Naive thymus-derived CD4-positive, alpha-beta T cell (primary cell): ENCODE data around the gene SSNA1. TPM values are rescaled to one million over a fixed set of nuclear protein-coding genes. Genes with fewer than 3 reads are reported as not detected.

Experiments used
- ATAC-seq: fragments of 150-1000 bp; cut with Tn5 transposase; 2 replicates; pipeline ENCODE4 v1.10.0; 2021; ENCODE audit warnings: mild to moderate bottlenecking, moderate library complexity
- CTCF ChIA-PET: fragments of 350-600 bp; sonication (Branson Sonifier 250); formaldehyde crosslinking; loops from one replicate; lab custom pipeline; 2021; ENCODE audit warnings: antibody characterized with exemption; lab: Charles Lee
- POLR2A ChIA-PET: fragments of 350-600 bp; sonication (Branson Sonifier 250); formaldehyde crosslinking; loops from one replicate; lab custom pipeline; 2021; ENCODE audit warnings: antibody characterized with exemption, inconsistent platforms; lab: Charles Lee
- DNase-seq, 9 donors: peaks; one replicate each; pipeline versions ENCODE4 v3.0.0 to v3.0.0-alpha.2; 2020 to 2022; ENCODE audit warnings: mixed read lengths in 1 of 9
- H3K27ac ChIP-seq: one replicate; pipeline ENCODE4 v1.7.0; 2013; ENCODE audit warnings: mild to moderate bottlenecking, low read depth, low read length, moderate library complexity
- H3K27me3 ChIP-seq, 2 donors: one replicate each; pipeline ENCODE4 v1.7.0; 2013; ENCODE audit warnings: low read length in 2 of 2, mild to moderate bottlenecking in 2 of 2, moderate library complexity in 2 of 2; ENCODE audit not compliant: control insufficient read depth in 2 of 2, insufficient read depth in 2 of 2
- H3K36me3 ChIP-seq, 3 experiments: 1 replicate in 2 of 3; 2 replicates in 1 of 3; pipeline ENCODE4 v1.7.0; 2013; ENCODE audit warnings: low read length in 3 of 3, mild to moderate bottlenecking in 3 of 3, moderate library complexity in 1 of 3; ENCODE audit not compliant: insufficient read depth in 3 of 3, control insufficient read depth in 2 of 3
- H3K4me1 ChIP-seq, 2 donors: one replicate each; pipeline ENCODE4 v1.7.0; 2013; ENCODE audit warnings: low read length in 2 of 2, mild to moderate bottlenecking in 2 of 2, moderate library complexity in 1 of 2; ENCODE audit not compliant: control insufficient read depth in 2 of 2, insufficient read depth in 2 of 2
- H3K4me3 ChIP-seq: 2 replicates; pipeline ENCODE4 v1.7.0; 2013; ENCODE audit warnings: mild to moderate bottlenecking, low read length
- H3K9me3 ChIP-seq, 3 experiments: 1 replicate in 2 of 3; 2 replicates in 1 of 3; pipeline ENCODE4 v1.7.0; 2013; ENCODE audit warnings: low read length in 3 of 3; ENCODE audit not compliant: control insufficient read depth in 2 of 3
- H3K27ac Mint-ChIP-seq, 9 donors: one replicate each; pipeline ENCODE4 v1.8.0; 2020 to 2022; ENCODE audit warnings: mixed read lengths in 9 of 9, mild to moderate bottlenecking in 8 of 9, moderate library complexity in 5 of 9, inconsistent platforms in 2 of 9
- H3K27me3 Mint-ChIP-seq, 5 donors: one replicate each; pipeline ENCODE4 v1.8.0; 2021 to 2022; ENCODE audit warnings: mixed read lengths in 5 of 5, mild to moderate bottlenecking in 1 of 5
- H3K36me3 Mint-ChIP-seq, 5 donors: one replicate each; pipeline ENCODE4 v1.8.0; 2020 to 2022; ENCODE audit warnings: mixed read lengths in 5 of 5, mild to moderate bottlenecking in 3 of 5, inconsistent platforms in 1 of 5
- H3K4me1 Mint-ChIP-seq, 7 donors: one replicate each; pipeline ENCODE4 v1.8.0; 2020 to 2022; ENCODE audit warnings: mixed read lengths in 7 of 7, mild to moderate bottlenecking in 3 of 7, inconsistent platforms in 1 of 7
- H3K4me3 Mint-ChIP-seq, 10 donors: one replicate each; pipeline ENCODE4 v1.8.0; 2020 to 2022; ENCODE audit warnings: mild to moderate bottlenecking in 10 of 10, mixed read lengths in 10 of 10, moderate library complexity in 6 of 10, inconsistent platforms in 2 of 10
- H3K9me3 Mint-ChIP-seq, 11 donors: one replicate each; pipeline ENCODE4 v1.8.0; 2020 to 2022; ENCODE audit warnings: mixed read lengths in 11 of 11, mild to moderate bottlenecking in 4 of 11, inconsistent platforms in 1 of 11, moderate library complexity in 1 of 11
- intact Hi-C, 2 donors: fragments of 100-400 bp; cut with micrococcal nuclease; formaldehyde crosslinking; loops; one replicate each; pipeline ENCODE4 v1.15.1; 2023
- polyA plus RNA-seq, 2 donors: library from polyadenylated mRNA; unstranded; fragments of 300-500 nt; fragmentation: Illumina TruSeq; gene quantifications; one replicate each; pipeline ENCODE4 v1.2.3, GENCODE V29; 2021
- total RNA-seq, 6 experiments: library from RNA in 5 of 6; stranded (reverse) in 5 of 6; gene quantifications; 1 replicate in 5 of 6; 2 replicates in 1 of 6; pipeline ENCODE4 v1.2.3 and lab custom pipeline; 2021 to 2026

The SSNA1 gene
- total and polyA plus RNA-seq, 7 experiments from 2014 or later = 37.9 to 133 (median 47.0) TPM

DNA sequence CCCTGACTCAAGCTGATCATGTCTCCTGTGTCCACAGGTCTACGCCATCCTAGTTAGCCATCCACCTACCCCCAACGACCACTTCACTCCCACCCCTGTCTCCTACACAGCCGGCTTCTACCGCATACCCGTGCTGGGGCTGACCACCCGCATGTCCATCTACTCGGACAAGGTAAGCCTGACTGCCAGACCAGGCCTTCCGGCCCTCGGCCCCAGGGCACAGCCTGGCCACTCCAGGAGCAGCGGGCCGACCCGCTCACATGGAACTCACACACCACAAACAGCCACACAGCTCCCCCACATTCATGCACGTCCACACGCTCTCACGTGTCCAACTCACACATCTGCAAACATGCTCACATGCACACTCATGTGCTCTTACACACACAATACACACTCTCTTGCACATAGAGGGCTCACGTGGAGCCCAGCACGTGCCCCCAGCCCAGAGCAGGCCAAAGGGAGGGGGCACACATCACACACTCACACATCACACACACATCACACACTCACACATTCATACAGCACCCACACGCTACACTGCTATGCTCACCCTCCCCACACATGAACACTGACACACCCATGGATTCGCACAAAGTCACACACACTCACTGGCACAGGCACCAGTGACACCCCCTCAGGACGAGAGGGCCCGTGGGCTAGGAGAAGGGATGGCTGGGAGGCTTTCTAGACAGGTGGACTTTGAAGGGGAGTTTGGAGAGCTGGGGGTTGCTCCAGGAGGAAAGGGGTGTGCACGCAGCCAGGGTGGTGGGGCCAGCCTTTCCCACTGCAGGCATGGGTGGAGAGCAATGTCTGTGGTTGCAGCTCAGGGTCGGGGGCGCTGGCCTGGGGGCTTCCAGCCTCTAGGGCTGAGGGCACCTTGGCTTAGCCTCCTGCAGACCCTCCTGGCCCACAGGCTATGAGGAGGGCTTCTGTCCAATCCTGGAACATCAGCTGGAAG lies 46.2 kb upstream of the SSNA1 start:
- DNase-seq (no peak), ATAC-seq (no peak)
- no peak overlapping the region for H3K4me3 ChIP-seq
- Mint-ChIP-seq H3K27me3 (peaks cover 32 to 47% (median 42%) of the 10 kb centered on the region in 5 donors), H3K27ac (peak overlapping the region in 2 of 9 donors; percentile 4 to 67), H3K36me3 (no peaks in the 10 kb centered on the region), H3K9me3 (peaks cover 0 to 6% (median 0%) of the 10 kb centered on the region in 11 donors), H3K4me3 (no peak overlapping the region), H3K4me1 (peaks cover 0 to 6% (median 4%) of the 10 kb centered on the region in 7 donors)
- ChIA-PET POLR2A (interaction anchor here (0.5 kb wide), 1 partner anchor 17 kb away, joined by 3 read pairs; no protein-coding TSS in a partner anchor), CTCF (no interaction called here)
- H3K9me3 ChIP-seq = no peaks in the 10 kb centered on the region
- H3K4me1 ChIP-seq = no peaks in the 10 kb centered on the region
- peaks cover 5 to 24% of the 10 kb centered on the region in 2 donors for H3K27me3 ChIP-seq
- no peaks in the 10 kb centered on the region for H3K36me3 ChIP-seq
- intact Hi-C loops = no loop called here
- H3K27ac ChIP-seq = no peak overlapping the region

- H3K9me3 ChIP-seq = no peaks in the 10 kb centered on the region
- intact Hi-C loops = no loop called here
- Mint-ChIP-seq H3K4me3 (no peak overlapping the region), H3K36me3 (no peaks in the 10 kb centered on the region), H3K27me3 (peaks cover 22 to 43% (median 32%) of the 10 kb centered on the region in 5 donors), H3K4me1 (peaks cover 0 to 5% (median 4%) of the 10 kb centered on the region in 7 donors), H3K27ac (no peak overlapping the region), H3K9me3 (peaks cover 0 to 6% (median 0%) of the 10 kb centered on the region in 11 donors)
- DNase-seq = peak in 1 of 9 donors; percentile 2
- H3K4me3 ChIP-seq = no peak overlapping the region
- no peak overlapping the region for H3K27ac ChIP-seq
- no peaks in the 10 kb centered on the region for H3K4me1 ChIP-seq
- H3K36me3 ChIP-seq = no peaks in the 10 kb centered on the region
- no peak for ATAC-seq
- peaks cover 2 to 16% of the 10 kb centered on the region in 2 donors for H3K27me3 ChIP-seq
- ChIA-PET POLR2A (no interaction called here), CTCF (no interaction called here)
Observed at GRCh38 chr9:137143459-137143858, 45.0 kb upstream of the SSNA1 start.

- Mint-ChIP-seq H3K4me1 (peaks cover 0 to 3% (median 0%) of the 10 kb centered on the region in 7 donors), H3K9me3 (peaks cover 0 to 2% (median 0%) of the 10 kb centered on the region in 11 donors), H3K36me3 (no peaks in the 10 kb centered on the region), H3K4me3 (no peak overlapping the region), H3K27ac (no peak overlapping the region), H3K27me3 (peaks cover 12 to 28% (median 16%) of the 10 kb centered on the region in 5 donors)
- H3K36me3 ChIP-seq = no peaks in the 10 kb centered on the region
- H3K27ac ChIP-seq = no peak overlapping the region
- ATAC-seq (no peak), DNase-seq (peak in 1 of 9 donors; percentile 2)
- H3K27me3 ChIP-seq = peaks cover 1 to 5% of the 10 kb centered on the region in 2 donors
- H3K4me3 ChIP-seq = no peak overlapping the region
- H3K9me3 ChIP-seq = no peaks in the 10 kb centered on the region
- ChIA-PET CTCF (no interaction called here), POLR2A (no interaction called here)
- intact Hi-C loops = no loop called here
- no peaks in the 10 kb centered on the region for H3K4me1 ChIP-seq
Observed at GRCh38 chr9:137145731-137146526, 42.5 kb upstream of the SSNA1 start.

GRCh38 chr9:137146527-137146918 lies 42.0 kb upstream of the SSNA1 start:
- ChIA-PET CTCF (no interaction called here), POLR2A (no interaction called here)
- H3K27ac Mint-ChIP-seq = no peak overlapping the region
- no peaks in the 10 kb centered on the region for H3K9me3 ChIP-seq
- H3K4me1 Mint-ChIP-seq = peaks cover 0 to 7% (median 0%) of the 10 kb centered on the region in 7 donors
- H3K27me3 Mint-ChIP-seq = peaks cover 10 to 28% (median 15%) of the 10 kb centered on the region in 5 donors
- H3K4me3 ChIP-seq = no peak overlapping the region
- no peaks in the 10 kb centered on the region for H3K36me3 ChIP-seq
- H3K4me1 ChIP-seq = no peaks in the 10 kb centered on the region
- no peak overlapping the region for H3K4me3 Mint-ChIP-seq
- H3K36me3 Mint-ChIP-seq = no peaks in the 10 kb centered on the region
- no peak overlapping the region for H3K27ac ChIP-seq
- peaks cover 0 to 2% (median 0%) of the 10 kb centered on the region in 11 donors for H3K9me3 Mint-ChIP-seq
- peaks cover 0 to 5% of the 10 kb centered on the region in 2 donors for H3K27me3 ChIP-seq
- DNase-seq = peak in 1 of 9 donors; percentile 3
- ATAC-seq = no peak
- intact Hi-C loops = no loop called here

GRCh38 chr9:137147091-137147792 lies 41.2 kb upstream of the SSNA1 start:
- no peak for ATAC-seq
- peak in 1 of 9 donors; percentile 7 for DNase-seq
- peak overlapping the region in 1 of 9 donors; percentile 62 for H3K27ac Mint-ChIP-seq

DNA sequence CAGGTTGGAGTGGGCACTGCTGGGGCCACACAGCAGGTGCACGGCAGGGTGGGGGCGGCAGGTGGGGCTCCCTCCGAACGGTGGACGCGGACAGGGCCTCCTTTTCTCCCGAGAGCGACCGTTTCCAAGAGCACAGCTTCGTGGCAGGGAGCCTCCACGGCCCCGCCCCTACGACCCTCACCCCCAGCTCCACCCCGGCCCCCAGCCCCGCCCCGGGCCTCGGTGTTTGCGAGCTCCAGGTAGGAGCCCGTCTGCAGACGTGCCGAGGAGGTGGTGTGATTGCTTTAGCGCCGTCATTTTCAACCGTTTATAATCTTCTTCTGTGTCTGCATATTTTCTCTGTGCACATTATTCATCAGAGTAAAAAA lies 40.7 kb upstream of the SSNA1 start:
- Histone ChIP-seq H3K4me3 (no peak overlapping the region), H3K36me3 (no peaks in the 10 kb centered on the region), H3K4me1 (no peaks in the 10 kb centered on the region), H3K9me3 (no peaks in the 10 kb centered on the region), H3K27ac (no peak overlapping the region), H3K27me3 (no peaks in the 10 kb centered on the region)
- ChIA-PET CTCF (no interaction called here), POLR2A (no interaction called here)
- peaks cover 0 to 8% (median 0%) of the 10 kb centered on the region in 7 donors for H3K4me1 Mint-ChIP-seq
- no peaks in the 10 kb centered on the region for H3K36me3 Mint-ChIP-seq
- no peak overlapping the region for H3K4me3 Mint-ChIP-seq
- H3K27me3 Mint-ChIP-seq = peaks cover 4 to 17% (median 5%) of the 10 kb centered on the region in 5 donors
- intact Hi-C loops = no loop called here
- DNase-seq = peak in 1 of 9 donors; percentile 6
- ATAC-seq = no peak
- no peak overlapping the region for H3K27ac Mint-ChIP-seq
- H3K9me3 Mint-ChIP-seq = no peaks in the 10 kb centered on the region

More at GRCh38 chr9:137147091-137147792, 41.2 kb upstream of the SSNA1 start:
- intact Hi-C loops = no loop called here
- H3K27me3 Mint-ChIP-seq = peaks cover 6 to 22% (median 10%) of the 10 kb centered on the region in 5 donors
- Histone ChIP-seq H3K4me3 (no peak overlapping the region), H3K4me1 (no peaks in the 10 kb centered on the region), H3K27ac (no peak overlapping the region), H3K27me3 (peaks cover 0 to 2% of the 10 kb centered on the region in 2 donors), H3K36me3 (no peaks in the 10 kb centered on the region), H3K9me3 (no peaks in the 10 kb centered on the region)
- peaks cover 0 to 8% (median 0%) of the 10 kb centered on the region in 7 donors for H3K4me1 Mint-ChIP-seq
- POLR2A ChIA-PET = no interaction called here
- H3K36me3 Mint-ChIP-seq = no peaks in the 10 kb centered on the region
- H3K4me3 Mint-ChIP-seq = no peak overlapping the region
- H3K9me3 Mint-ChIP-seq = peaks cover 0 to under 1% (median 0%) of the 10 kb centered on the region in 11 donors
- CTCF ChIA-PET = no interaction called here
